Liver (tissue), 3 donors: ENCODE data around the gene RCAN2.

Source experiments
- TAF1 ChIP-seq: conservative IDR thresholded peaks from 2 replicates; pipeline ENCODE4 v1.6.1; 2016; ENCODE audit warnings: antibody characterized with exemption, mild to moderate bottlenecking
- TF ChIP-seq, protein P1 (sequence below): fragments of 150-350 bp; IDR thresholded peaks from 2 replicates; pipeline ENCODE4 v1.5.1; 2017; ENCODE audit warnings: improper control_type of control experiment, low read depth, low read length; ENCODE audit not compliant: missing input control
- donor health status: healthy.
- donor health status: healthy.

DNA sequence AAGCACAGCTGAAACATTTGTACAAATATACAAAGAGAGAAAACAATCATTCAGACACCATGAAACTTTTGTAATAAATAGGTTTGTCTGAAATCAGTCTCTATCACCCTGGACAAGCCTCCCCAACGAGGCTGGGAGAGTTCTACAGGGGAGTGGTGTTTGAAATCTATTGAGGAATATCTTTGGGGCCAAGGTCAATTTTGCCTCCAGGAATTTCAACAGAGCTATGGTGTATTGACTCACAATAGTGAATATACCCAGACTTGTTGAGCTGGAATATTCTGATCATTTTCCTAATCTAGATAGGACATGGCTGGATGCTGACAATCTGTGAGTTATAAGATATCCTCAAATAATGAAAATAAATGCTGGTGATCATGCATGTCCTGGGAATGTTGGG, 269.0 kb downstream of the RCAN2 start:
- TF ChIP-seq, protein P1, sequence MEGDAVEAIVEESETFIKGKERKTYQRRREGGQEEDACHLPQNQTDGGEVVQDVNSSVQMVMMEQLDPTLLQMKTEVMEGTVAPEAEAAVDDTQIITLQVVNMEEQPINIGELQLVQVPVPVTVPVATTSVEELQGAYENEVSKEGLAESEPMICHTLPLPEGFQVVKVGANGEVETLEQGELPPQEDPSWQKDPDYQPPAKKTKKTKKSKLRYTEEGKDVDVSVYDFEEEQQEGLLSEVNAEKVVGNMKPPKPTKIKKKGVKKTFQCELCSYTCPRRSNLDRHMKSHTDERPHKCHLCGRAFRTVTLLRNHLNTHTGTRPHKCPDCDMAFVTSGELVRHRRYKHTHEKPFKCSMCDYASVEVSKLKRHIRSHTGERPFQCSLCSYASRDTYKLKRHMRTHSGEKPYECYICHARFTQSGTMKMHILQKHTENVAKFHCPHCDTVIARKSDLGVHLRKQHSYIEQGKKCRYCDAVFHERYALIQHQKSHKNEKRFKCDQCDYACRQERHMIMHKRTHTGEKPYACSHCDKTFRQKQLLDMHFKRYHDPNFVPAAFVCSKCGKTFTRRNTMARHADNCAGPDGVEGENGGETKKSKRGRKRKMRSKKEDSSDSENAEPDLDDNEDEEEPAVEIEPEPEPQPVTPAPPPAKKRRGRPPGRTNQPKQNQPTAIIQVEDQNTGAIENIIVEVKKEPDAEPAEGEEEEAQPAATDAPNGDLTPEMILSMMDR, result no peak
- no peak for TF ChIP-seq TAF1
